ENCODE results near the gene KCNQ2. TPM values are rescaled to one million over a fixed set of nuclear protein-coding genes. Genes with fewer than 3 reads are reported as not detected.

Gene KCNQ2
- total RNA-seq, 4 donors from 2014 or later, result not detected

DNA sequence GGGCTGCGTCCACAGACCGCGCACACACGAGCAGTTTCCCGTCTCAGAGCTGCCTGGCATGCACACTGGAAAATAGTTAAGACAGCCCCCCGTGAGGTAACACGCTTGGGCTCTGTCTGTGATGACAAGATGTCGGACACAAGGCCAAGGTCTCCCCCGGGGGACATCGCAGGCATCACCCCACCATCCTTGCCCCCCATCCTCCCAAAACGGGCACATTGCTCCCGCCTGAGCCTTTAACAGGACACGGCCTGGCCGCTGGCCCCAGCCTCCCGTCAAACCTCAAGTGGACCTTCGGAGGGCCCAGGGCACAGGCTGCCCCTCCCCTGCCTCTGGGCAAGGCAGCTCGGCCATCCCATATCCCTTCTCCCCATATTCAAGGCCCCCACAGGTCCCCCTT lies 5.6 kb downstream of the KCNQ2 start:
- TF ChIP-seq, protein P1, sequence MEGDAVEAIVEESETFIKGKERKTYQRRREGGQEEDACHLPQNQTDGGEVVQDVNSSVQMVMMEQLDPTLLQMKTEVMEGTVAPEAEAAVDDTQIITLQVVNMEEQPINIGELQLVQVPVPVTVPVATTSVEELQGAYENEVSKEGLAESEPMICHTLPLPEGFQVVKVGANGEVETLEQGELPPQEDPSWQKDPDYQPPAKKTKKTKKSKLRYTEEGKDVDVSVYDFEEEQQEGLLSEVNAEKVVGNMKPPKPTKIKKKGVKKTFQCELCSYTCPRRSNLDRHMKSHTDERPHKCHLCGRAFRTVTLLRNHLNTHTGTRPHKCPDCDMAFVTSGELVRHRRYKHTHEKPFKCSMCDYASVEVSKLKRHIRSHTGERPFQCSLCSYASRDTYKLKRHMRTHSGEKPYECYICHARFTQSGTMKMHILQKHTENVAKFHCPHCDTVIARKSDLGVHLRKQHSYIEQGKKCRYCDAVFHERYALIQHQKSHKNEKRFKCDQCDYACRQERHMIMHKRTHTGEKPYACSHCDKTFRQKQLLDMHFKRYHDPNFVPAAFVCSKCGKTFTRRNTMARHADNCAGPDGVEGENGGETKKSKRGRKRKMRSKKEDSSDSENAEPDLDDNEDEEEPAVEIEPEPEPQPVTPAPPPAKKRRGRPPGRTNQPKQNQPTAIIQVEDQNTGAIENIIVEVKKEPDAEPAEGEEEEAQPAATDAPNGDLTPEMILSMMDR (IDR thresholded peaks at IDR 0.05; ENCODE audit: low read depth), result no peak

DNA sequence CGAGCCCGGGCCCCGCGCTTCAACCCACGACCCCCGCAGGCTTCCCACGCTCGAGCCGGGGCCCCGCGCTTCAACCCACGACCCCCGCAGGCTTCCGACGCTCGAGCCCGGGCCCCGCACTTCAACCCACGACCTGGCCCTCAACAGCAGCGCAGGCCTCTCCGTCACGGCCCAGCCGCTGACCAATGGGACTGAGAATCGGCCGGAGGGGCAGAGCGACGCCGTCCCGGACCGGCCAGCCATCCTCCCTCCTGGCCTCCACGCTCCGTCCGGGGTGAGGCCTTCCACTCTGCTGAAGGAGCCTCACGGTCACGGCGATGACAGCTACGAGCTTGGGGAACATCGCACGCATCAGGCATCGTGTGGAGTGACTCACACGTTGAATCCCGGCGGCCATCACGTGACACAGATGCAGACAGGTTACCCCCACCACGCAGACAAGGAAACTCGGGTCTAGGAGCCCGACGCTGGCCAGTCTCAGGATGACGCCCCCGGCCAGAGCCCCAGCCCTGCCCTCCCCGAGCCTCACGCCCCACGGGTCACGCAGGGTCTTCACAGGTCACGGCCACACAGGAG lies 6.1 kb downstream of the KCNQ2 start:
- TF ChIP-seq, protein P1 (IDR thresholded peaks at IDR 0.05; ENCODE audit: low read depth), result no peak

DNA sequence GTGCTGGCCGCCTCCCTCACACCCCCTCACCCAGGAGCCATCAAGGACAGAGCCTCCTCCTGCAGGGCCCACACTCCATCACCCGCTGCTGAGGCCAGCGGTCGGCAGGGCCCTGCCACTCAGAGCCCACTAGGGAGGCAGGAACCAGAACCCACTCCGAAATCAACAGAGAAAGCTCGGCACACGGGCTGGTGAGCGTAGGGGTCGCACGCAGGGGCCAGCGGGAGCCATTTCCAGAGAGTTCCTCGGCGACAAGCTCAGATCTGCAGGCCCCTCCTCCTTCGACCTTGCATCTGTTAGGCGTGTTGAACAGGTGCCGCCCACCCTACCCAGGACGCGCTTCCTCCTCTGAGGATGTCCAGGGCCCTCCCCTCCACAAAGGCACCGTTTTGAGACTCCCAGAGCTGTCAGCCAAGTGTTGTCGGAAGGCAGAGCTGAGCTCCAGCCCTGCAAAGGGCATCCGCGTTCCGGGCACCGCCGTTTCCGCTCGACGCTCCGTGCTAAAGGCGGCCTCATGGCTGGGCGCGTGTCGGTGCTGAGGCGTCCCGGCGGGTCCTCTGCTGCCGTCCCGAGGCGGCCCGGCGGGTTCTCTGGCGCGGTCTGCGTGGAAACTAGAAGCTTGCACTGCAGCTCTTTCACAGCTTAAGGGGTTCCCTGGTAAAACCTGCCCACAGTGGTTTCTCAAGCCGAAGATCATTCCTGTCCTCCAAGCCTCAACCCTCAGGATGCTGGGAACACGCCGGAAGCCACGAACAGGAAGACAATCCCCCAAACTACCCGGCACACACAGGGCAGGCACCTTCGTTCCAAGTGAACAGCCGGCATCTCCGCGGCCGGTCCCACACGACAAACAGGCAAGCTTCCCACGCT lies 6.8 kb downstream of the KCNQ2 start:
- TF ChIP-seq, protein P1 (IDR thresholded peaks at IDR 0.05; ENCODE audit: low read depth), result no peak

DNA sequence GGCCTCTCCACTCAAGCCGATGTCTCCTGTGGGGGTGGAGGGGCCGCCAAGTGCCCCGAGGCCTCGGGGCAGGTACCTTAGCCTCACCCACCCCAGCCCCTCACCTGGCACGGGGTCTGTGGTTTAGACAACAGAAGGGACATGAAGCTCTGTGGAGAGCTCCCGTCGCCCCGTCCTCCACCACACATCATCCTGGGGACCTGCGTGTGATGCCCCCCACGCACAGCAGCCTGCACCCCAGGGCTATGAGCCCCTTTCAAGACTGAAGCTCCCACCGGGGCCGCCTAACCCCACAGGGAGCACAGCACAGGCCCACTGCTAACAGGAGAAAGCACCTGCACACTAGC lies 8.2 kb downstream of the KCNQ2 start:
- TF ChIP-seq, protein P1 (IDR thresholded peaks at IDR 0.05; ENCODE audit: low read depth), result no peak

DNA sequence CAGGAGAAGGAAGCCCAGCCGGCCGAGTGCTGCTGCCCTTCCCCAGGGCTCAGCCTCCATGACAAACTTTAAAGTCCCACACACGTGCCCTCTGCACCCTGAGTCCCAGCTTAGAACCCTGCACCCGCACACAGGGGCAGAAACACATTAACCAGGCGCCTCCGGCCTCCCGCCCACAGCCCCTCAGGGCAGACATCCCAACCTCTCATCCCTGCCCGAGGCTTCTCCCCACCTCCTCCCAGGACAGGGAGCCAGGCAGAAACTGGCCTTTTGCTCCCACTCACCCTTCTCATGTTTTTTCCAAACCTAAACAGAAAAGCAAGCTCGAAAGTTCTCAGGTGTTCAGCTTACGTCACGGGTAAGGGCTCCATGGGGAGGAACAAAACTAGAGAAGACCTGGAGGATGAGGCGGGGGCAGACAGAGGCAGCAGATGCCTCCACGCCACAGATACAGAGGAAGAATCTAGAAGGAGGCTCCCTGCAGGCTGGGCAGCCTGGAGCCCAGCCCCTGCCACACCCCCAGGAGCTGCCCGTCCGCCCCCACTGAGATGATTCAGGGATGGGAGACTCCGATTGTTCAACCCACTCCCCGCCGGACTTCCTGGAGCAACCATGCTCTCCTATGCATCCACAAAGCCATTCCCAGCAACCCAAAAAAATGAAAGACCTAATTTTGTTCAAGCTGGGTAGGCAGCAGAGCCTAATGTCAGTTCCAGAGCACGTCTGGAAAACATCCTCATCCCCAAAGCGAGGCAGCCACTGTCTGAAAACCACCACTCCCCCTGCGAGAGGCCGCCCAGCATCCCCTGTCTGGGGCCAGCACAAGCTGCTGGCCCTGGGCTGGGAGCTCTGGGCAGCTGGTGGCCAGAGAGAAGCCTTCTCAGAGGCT lies 8.8 kb downstream of the KCNQ2 start:
- TF ChIP-seq, protein P1 (IDR thresholded peaks at IDR 0.05; ENCODE audit: low read depth), result no peak

DNA sequence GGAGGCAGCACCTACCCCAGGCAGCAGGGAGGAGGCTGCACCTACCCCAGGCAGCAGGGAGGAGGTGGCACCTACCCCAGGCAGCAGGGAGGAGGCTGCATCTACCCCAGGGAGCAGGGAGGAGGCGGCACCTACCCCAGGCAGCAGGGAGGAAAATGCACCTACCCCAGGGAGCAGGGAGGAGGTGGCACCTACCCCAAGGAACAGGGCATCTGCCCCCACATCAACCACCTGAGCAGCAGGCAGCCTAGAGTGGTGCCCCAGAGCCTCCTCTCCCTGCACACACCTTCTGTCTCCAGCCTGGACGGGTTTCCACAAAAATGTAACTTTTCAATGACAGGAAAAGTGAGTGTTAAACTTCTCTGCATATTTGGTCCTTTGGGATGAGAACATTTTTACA lies 10.2 kb downstream of the KCNQ2 start:
- TF ChIP-seq, protein P1 (IDR thresholded peaks at IDR 0.05; ENCODE audit: low read depth), result no peak

Measured in subcutaneous adipose tissue (tissue), 4 donors.